Neural cell (in vitro differentiated cells): ENCODE data around the gene PCNX1. TPM values are rescaled to one million over a fixed set of nuclear protein-coding genes. Genes with fewer than 3 reads are reported as not detected.

Source experiments
- H2AFZ ChIP-seq: fragments of 200-600, 300-800 bp; sonication (generic), shearing (Covaris generic); 2 replicates; pipeline ENCODE4 v1.6.0; 2014; ENCODE audit warnings: low read depth, mild to moderate bottlenecking, antibody characterized with exemption, low read length, moderate library complexity
- H3F3A ChIP-seq: fragments of 200-600 bp; shearing (Covaris generic); 2 replicates; pipeline ENCODE4 v1.6.1; 2016; ENCODE audit warnings: mild to moderate bottlenecking, moderate library complexity, mixed read lengths, antibody characterized with exemption, low read length; ENCODE audit not compliant: insufficient read depth, poor library complexity, severe bottlenecking
- H3K27ac ChIP-seq: fragments of 200-600, 300-800 bp; sonication (generic), shearing (Covaris generic); 2 replicates; pipeline ENCODE4 v1.5.1; 2014; ENCODE audit warnings: mild to moderate bottlenecking, low read length, moderate library complexity
- H3K27me3 ChIP-seq: fragments of 300-800, 200-600 bp; sonication (generic), shearing (Covaris generic); 2 replicates; pipeline ENCODE4 v1.6.0; 2014; ENCODE audit warnings: mild to moderate bottlenecking, low read depth, low read length, moderate library complexity; ENCODE audit not compliant: insufficient read depth
- H3K36me3 ChIP-seq: fragments of 300-800, 200-600 bp; sonication (generic), shearing (Covaris generic); 2 replicates; pipeline ENCODE4 v1.5.1; 2014; ENCODE audit warnings: mild to moderate bottlenecking, antibody characterized with exemption, low read length, moderate library complexity; ENCODE audit not compliant: insufficient read depth
- H3K4me2 ChIP-seq: fragments of 300-800, 200-600 bp; sonication (generic), shearing (Covaris generic); 2 replicates; pipeline ENCODE4 v1.6.0; 2014; ENCODE audit warnings: mild to moderate bottlenecking, low read length
- H3K4me3 ChIP-seq: fragments of 300-800, 200-600 bp; sonication (generic), shearing (Covaris generic); 2 replicates; pipeline ENCODE4 v1.5.1; 2014; ENCODE audit warnings: mild to moderate bottlenecking, low read length, moderate library complexity
- H3K79me2 ChIP-seq: fragments of 200-600 bp; shearing (Covaris generic); replicated peaks from 2 replicates; pipeline ENCODE4 v1.6.0; 2014; ENCODE audit warnings: mild to moderate bottlenecking, low read length, moderate library complexity; ENCODE audit not compliant: insufficient read depth
- H3K9ac ChIP-seq: fragments of 300-800, 200-600 bp; sonication (generic), shearing (Covaris generic); 2 replicates; pipeline ENCODE4 v1.6.1; 2016; ENCODE audit warnings: mild to moderate bottlenecking, low read length, mixed read lengths
- H3K9me2 ChIP-seq: fragments of 200-600 bp; shearing (Covaris generic); 2 replicates; pipeline ENCODE4 v1.6.1; 2016; ENCODE audit warnings: mild to moderate bottlenecking, low read length, mixed read lengths; ENCODE audit not compliant: insufficient read depth
- H3K9me3 ChIP-seq: fragments of 200-600, 300-800 bp; sonication (generic), shearing (Covaris generic); 2 replicates; pipeline ENCODE4 v1.6.1; 2016; ENCODE audit warnings: mild to moderate bottlenecking, mixed run types, low read length, moderate library complexity, mixed read lengths
- H4K20me1 ChIP-seq: fragments of 200-600 bp; shearing (Covaris generic); 2 replicates; pipeline ENCODE4 v1.6.1; 2016; ENCODE audit warnings: mild to moderate bottlenecking, mixed run types; ENCODE audit not compliant: insufficient read depth
- CTCF ChIP-seq: fragments of 450-650 bp; IDR thresholded peaks from 2 replicates; pipeline ENCODE4 v1.5.1; 2014; ENCODE audit warnings: antibody characterized with exemption, mild to moderate bottlenecking, moderate library complexity; ENCODE audit not compliant: poor library complexity, severe bottlenecking
- EP300 ChIP-seq: fragments of 450-650 bp; conservative IDR thresholded peaks from 2 replicates; pipeline ENCODE4 v1.6.1; 2014; ENCODE audit warnings: antibody characterized with exemption, mild to moderate bottlenecking, moderate library complexity; ENCODE audit not compliant: poor library complexity, severe bottlenecking
- EZH2 ChIP-seq: fragments of 200-600, 300-800 bp; shearing (Covaris generic), sonication (generic); IDR thresholded peaks from 2 replicates; pipeline ENCODE4 v1.6.1; 2014; ENCODE audit warnings: antibody characterized with exemption, low read length, borderline replicate concordance, mild to moderate bottlenecking; ENCODE audit not compliant: insufficient read depth, poor library complexity, severe bottlenecking
- MXI1 ChIP-seq: fragments of 450-650 bp; conservative IDR thresholded peaks from 2 replicates; pipeline ENCODE4 v1.6.1; 2014; ENCODE audit warnings: antibody characterized with exemption, mild to moderate bottlenecking; ENCODE audit not compliant: poor library complexity, severe bottlenecking
- POLR2AphosphoS5 ChIP-seq: IDR thresholded peaks from 2 replicates; pipeline ENCODE4 v1.6.1; 2012
- RAD21 ChIP-seq: fragments of 450-650 bp; conservative IDR thresholded peaks from 2 replicates; pipeline ENCODE4 v1.6.1; 2014; ENCODE audit warnings: antibody characterized with exemption, mild to moderate bottlenecking, moderate library complexity
- REST ChIP-seq: IDR thresholded peaks from 2 replicates; pipeline ENCODE4 v1.6.1; 2012; ENCODE audit warnings: borderline replicate concordance
- SMC3 ChIP-seq: fragments of 450-650 bp; conservative IDR thresholded peaks from 2 replicates; pipeline ENCODE4 v1.6.1; 2014; ENCODE audit warnings: antibody characterized with exemption, mild to moderate bottlenecking, moderate library complexity; ENCODE audit not compliant: poor library complexity
- TAF1 ChIP-seq: IDR thresholded peaks from 2 replicates; pipeline ENCODE4 v1.6.1; 2012; ENCODE audit warnings: low read depth
- polyA plus RNA-seq: library from polyadenylated mRNA; depleted of rRNA; stranded (reverse); fragments of >200 nt; gene quantifications from 2 replicates; pipeline ENCODE4 v1.2.3, GENCODE V29; 2014

PCNX1 gene
- polyA plus RNA-seq, 1 donor from 2014 or later, result 23.7 TPM

GRCh38 chr14:70921669-70922068, 14.4 kb downstream of the PCNX1 start:
- H3K4me3 ChIP-seq, result no peak overlapping the region
- no peak overlapping the region for H3K27ac ChIP-seq
- H3K36me3 ChIP-seq, result no peaks in the 10 kb centered on the region
- no peaks in the 10 kb centered on the region for H3K9me2 ChIP-seq
- H3K9me3 ChIP-seq, result no peaks in the 10 kb centered on the region
- TF ChIP-seq EZH2 (no peak), MXI1 (no peak), EP300 (no peak), SMC3 (no peak), RAD21 (no peak), CTCF (no peak), TAF1 (no peak), REST (no peak), POLR2AphosphoS5 (no peak)
- peaks cover 70% of the 10 kb centered on the region for H3K79me2 ChIP-seq
- no peaks in the 10 kb centered on the region for H3F3A ChIP-seq
- no peak overlapping the region for H3K9ac ChIP-seq
- no peak overlapping the region for H2AFZ ChIP-seq
- H4K20me1 ChIP-seq, result no peaks in the 10 kb centered on the region
- no peak overlapping the region for H3K4me2 ChIP-seq
- H3K27me3 ChIP-seq, result no peaks in the 10 kb centered on the region

- H3K4me3 ChIP-seq, result no peak overlapping the region
- H3K9me3 ChIP-seq, result no peaks in the 10 kb centered on the region
- H4K20me1 ChIP-seq, result no peaks in the 10 kb centered on the region
- no peaks in the 10 kb centered on the region for H3K27me3 ChIP-seq
- no peaks in the 10 kb centered on the region for H3K36me3 ChIP-seq
- H3K9me2 ChIP-seq, result no peaks in the 10 kb centered on the region
- no peak overlapping the region for H3K27ac ChIP-seq
- no peak overlapping the region for H3K9ac ChIP-seq
- TF ChIP-seq TAF1, result no peak
- TF ChIP-seq EP300, result no peak
- no peak for TF ChIP-seq MXI1
- TF ChIP-seq CTCF, result no peak
- no peak for TF ChIP-seq POLR2AphosphoS5
- H3K4me2 ChIP-seq, result no peak overlapping the region
- no peak overlapping the region for H2AFZ ChIP-seq
- H3F3A ChIP-seq, result no peaks in the 10 kb centered on the region
- peaks cover 75% of the 10 kb centered on the region for H3K79me2 ChIP-seq
Observed at GRCh38 chr14:70924521-70924920, 17.3 kb downstream of the PCNX1 start.
